ENCODE results near the gene KCNQ1.

KCNQ1 gene

DNA sequence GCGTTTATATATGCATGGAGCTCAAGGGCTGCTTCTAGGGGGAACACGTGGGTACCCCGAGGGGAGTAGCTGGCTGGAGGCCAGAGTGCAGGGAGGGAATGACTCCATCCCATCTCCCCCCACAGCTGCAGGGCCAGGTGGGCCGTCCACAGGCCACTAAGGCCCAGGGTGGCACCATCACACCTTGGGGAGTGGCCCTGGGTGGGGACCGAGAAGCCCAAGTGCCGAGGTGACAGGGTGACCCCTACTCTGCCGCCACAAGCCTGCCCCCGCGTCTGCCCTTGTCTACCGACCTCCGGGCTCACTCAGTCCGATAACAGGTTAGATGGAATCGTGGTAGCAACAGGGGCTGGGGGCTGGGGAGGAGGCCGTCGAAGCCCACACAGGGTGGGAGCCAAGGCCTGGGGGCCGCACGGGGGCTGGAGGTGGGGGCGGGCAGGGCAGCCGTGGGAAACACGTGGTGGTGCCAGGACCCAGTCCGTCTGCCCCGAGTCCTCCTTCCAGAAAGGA lies 129.3 kb downstream of the KCNQ1 start:
- no peak for DNase-seq

DNA sequence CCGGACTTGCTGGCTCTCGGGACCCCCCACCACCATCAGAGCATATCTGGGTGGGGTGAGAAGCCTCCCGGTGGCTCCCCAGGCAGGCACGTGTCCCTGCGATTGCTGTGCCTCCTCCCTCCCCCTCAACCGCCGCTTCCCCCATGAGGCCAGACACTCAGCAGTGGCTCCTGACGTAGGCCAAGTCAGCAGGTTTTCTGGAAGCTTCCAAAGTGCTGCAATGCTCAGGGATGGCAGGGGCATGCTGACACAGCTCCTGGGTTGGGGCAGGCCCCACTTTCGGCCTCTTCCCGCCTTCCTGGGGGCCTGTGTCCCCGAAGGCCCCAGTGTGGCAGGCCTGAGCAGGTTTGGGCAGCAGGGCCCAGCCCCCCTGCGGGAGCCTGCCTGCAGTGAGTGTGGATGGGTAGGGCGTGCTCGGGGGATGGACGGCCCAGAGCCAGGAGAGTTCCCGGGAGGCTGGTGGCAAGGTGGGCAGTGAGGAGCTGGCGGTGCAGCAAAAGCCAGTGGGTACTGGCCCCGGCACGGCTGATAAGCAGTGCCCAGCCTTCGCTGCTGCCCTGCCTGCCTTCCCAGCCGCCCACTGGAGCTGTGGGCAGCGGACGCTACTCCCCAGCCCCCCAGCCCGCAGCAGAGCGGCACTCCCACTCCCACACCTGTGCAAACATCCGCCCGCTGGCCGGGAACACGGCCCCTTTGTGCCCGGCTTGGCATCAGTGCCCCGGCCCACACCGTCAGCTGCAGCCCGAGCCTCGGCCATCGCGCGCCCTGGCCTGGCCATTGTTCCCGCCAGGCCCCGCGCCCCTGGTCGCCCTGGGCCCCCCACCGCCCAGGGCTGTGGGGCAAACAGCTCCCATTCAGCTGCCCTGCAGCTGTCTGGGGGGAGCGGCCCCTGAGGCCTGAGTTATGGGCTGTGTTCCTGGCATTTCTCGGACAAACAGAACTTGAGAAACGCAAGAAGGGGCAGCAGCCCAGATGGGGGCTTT lies 130.0 kb downstream of the KCNQ1 start:
- DNase-seq, result no peak

DNA sequence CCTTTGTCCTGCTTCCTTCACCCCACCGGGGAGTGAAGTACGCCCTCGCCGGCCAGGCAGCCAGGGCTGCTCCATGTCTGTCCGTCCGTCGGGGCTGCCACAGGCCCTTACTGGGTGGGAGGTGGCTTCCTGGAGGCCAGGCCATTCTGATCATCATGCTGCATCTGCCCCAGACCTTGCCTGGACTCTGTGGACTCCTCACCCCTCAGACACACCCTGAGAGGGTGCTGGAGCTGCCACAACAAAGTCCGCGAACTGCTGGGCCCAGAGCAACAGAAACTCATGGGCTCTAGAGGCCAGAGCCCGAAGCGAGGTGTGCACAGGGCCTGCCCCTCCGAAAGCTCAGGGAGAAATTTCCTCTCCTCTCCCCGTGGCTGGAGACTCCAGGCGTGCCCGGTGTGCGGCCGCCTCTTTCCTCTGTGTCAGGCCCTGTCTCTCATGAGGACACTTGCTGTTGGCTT lies 130.8 kb downstream of the KCNQ1 start:
- no peak for DNase-seq

DNA sequence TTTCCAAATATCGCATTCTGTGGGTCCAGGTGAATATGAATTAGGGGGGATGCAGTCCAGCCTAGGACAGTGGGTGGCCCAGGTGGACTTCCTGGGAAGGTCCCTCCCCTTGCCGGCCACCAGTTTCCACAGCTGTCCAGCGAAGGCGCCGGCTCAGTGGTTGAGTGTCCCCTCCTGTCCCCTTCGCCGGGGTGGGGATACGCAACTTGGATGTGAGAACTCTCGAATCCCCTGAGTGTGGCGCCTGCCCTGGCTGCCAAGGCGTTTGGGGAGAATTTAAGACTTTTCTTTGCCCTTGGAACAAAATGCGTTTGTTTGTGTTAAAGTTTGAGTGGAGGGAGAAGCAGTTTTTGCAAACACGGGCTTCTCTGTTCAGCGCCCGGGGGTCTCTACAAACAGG lies 131.3 kb downstream of the KCNQ1 start:
- no peak for DNase-seq

DNA sequence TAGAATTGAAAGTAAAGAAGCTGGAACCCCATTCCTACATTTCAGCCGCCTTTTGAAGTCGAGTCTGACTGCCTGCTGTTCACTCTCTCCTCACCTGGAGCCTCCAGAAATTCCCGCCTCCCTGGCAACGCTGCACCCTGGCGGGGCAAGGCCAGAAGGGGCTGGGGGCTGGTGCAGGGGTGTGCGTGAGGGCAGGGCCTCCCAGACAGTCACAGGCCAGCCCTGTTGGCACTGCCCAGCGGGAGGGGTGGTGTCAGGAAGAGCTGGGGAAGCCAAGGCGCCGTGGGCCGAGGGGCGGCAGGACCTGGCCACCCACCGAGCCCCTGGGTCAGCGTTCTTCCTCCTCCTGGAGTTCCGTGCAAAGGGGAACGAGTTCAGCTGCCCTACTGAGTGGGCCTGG lies 131.7 kb downstream of the KCNQ1 start:
- no peak for DNase-seq

DNA sequence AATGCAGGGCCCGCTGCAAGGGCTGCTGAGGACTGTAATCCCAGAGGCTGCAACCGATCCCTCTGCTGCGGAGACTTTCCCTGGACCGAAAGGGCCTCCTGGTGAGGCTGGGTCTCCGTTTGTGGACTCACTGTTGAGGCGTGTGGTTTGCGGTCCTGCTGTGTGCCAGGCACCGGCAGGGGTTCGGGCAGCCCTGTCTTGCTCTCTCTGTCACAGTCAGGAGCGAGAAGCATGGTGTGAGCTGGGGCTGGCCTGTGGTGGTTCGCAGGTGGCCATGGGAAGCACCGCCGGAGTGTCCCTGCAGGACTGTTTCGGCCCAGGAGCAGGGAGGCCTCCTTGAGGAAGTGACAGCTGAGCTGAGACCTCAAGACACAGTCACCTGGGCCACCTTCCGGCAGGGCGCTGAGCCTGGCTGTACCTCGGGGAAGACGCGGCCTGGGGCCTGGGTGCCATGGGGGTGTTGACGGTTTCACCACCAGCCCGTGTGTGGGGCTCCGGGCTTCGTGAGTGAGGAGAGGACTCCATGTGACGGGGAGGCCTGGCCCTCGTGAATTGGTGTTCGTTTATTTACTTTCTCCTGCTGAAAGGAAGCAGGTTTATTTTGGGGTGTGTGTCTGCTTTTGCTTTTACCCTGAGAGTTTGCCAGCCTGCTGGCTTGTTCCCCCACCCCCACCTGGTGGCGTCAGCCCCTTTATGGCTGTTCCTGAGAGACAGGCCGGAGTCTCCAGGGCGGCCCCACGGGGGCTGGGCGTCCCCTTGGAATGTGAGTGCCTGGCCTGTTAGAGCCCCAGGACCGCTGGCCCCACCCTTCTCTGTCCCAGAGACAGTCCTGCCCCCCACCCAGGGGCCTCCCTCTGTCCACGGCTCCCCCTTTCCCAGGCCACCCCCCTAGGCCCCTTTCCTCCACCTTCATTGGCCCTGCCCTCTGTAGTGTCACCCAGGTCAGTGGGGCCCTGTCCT lies 132.5 kb downstream of the KCNQ1 start:
- no peak for DNase-seq

DNA sequence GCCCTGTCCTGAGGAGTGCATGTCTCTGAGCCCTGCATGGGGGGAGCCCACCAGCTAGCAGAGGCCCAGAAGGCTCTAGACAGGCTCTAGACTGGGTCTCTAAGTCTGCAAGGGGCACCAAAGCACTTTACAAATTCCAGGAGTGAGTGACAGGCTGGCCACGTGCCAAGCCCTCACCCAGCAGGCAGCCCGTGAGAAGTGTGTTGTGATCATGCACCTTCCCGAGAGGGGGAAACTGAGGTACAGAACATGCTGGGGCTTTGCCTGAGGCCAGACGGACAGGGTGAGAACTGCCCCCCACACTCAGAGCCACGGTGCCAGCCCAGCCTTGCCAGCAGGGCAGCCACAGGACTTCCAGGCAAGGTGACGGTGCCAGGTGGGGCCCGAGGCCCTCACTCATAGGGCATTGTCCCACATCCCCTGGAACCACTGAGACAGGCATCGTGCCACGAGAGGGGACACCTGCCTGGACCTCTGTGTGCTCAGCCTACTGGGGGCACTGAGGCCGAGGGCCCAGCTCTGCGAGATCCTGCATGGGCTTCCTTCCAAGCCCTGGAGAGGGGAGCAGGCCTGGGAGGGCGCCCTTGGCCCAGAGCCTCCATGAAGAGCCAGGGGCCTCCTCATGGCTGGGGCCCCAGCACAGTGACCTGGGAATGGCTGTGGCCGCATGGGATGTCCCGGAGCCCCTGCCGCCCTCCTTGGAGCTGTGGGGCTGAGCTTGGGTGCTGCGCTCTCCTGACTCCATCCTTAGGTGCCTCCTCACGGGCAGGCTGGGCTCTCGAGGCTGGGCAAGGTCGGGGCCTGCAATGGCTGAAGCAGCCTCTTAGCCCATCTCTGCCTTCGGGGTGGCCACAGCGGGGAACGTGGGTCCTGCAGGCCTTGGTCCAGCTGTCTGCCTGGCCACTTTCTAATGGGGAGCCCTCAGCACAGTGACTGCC lies 133.5 kb downstream of the KCNQ1 start:
- DNase-seq, result no peak

DNA sequence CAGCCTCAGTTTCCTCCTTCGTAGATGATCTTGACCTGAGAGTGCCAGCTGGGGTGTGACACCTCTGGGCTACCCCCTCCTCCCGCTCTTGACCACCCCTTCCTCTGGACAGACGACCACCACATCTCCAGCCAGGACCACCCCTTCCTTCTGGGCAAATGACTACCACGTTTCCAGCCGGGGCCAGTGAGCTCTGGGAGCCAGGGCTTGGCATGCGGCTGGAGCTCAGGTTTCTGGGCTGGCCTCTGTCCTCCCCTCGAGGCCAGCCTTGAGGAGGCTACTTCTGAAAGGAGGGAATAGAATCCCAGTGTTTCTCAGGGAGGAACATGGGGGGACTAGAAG lies 134.1 kb downstream of the KCNQ1 start:
- DNase-seq, result no peak

DNA sequence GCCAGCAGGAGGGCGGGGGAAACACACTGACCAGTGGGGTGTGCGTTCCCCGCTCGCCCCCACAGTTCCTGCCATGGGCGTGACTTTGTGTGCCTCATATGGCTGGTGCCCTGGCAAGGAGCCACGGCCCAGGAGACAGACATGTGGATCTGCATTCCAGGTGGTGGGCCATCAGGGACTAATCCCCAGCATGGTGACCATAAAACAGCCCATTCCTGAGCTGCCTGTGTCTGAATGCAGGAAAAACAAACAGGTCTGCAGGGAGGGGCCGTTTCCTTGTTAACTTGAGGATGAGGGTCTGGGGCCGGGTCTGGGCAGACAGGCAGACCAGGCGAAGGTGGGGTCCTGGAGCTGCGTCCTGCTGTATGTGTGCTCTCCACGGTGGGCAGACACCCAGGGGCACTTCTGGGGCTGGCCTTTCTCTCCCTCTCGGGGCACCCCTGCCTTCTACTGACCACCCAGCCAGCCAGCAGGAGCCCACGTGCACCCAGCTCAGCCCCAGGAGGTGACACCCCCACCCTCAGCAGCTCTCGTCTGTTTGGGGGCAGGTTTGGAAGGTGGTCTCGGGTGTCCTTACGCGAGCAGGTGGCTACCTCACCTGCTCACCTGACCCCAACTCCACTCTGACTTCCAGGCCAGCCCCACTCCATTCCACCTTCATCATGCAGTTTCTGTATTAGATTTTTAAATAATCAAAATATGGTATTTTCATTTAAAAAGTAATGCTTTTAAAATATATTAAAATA lies 134.7 kb downstream of the KCNQ1 start:
- no peak for DNase-seq

DNA sequence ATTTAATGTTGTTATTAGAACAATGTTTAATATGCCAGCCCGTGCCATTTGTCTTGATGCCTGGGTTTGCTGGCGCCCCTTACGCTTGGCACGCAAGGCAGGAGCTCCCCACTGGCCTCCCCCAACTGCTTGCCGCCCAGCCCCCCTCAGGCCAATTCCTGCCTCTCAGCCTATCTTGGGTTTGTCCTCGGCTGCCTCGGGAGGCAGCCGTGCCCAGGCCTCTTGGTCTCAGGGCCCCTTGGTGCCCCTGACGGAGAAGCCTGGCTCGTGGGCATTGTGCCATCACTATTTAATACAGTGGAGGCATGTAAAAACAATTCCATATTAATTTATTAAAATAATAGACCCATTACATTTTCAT lies 135.2 kb downstream of the KCNQ1 start:
- DNase-seq, result no peak

DNA sequence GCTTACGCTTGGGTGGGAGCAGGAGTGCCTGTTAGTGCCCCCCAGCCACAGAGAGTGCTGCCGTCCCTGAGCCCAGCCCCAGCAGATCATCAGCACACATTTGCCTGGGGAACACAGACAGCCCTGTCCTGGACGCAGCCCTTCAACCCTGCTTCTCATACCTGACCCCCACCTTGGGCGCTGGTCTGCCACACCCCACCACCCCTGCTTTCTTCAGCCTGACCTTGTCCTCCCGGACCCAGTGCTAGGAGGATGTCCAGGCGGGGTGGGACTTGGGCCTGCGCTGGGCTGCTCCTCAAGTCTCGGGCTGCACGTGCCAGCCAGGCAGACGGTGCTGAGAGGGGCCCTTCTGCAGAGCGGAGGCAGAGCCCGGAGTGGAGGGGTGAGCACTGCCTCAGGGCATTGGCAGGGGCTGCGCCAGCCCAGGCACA lies 135.8 kb downstream of the KCNQ1 start:
- DNase-seq, result no peak

DNA sequence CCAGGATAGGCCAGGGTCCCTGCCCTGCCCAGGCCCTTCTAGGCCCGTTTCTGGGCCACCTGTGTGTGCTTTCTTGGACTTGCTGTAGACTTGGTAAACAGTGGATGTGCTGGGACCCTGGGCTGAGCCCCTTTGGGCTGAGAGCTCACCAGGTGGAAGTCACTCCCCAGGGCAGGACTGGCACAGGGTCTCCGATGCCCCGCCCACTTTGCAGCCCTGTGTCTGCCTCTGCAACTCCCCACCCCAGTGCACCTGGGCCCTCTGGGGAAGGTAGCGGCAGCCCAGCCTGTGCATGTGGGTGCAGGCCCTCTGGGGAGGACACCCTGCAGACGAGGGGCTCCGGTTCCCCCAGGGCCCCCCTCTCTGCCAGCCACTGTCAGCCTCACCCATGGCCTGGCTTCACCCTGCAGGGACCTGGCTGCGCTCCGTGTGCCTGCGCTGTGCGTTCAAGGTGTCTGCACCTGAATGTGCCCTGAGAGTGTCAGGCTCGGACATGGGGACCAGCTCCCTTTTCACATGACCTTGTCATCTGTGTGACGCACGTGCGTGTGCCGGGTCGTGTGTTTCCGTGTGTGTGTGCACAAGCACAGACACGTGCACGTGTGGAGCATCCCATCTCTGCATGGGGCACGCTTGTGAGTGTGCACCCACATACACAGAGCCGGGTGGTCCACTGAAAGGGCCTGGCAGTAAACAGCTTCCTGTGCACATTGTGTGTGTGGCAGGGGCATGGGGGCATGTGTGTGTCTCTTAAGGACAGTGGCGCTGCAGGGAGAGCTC lies 136.5 kb downstream of the KCNQ1 start:
- no peak for DNase-seq

DNA sequence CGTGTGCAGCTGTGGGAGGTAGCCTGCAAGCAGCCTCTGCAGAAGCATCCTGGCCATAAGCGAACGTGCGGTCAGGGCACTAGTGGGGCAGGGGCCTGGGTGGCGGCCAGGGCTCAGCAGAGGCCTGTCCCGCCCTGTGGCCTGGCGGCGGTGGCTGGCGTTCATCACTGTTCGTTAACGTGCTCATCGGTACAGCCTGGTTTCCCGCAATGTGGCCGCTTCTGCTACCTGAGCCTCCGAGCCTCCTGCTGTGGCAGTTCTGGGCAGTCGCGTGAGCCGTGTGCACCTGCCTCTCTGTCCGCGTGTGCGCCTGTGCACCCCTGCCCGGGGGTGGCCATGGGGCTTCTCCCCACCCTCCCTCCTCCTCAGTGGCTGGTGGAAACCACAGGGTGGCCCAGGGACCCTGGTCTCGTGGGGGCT lies 137.1 kb downstream of the KCNQ1 start:
- DNase-seq, result no peak

DNA sequence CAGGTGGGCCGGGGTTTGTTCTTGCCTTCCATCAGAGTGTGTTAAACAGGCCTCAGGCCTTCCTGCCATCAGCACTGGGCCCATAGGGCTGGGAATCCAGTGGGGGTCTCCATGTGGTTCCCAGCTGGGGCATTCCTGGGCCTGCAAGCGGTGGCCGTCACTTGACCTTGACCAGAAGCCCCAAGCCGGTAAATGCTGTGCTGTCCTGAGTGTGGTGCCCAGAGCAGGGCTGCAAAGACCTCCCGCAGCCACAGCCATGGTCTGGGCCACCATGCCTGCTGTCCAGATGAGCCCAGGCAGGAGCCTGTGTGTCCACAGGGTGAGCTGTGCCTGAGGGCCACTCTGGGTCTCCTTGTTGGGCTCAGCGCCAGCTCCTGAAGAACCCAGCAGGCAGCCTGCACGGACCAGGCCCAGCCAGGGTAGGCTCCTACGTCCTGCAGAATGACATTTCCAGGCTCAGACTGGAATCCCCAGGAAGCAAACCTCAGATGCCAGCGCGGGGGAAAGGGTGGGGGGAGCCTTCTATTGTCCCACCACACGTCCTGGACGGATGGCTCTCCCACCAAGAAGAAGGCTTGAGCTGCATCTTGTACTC lies 137.6 kb downstream of the KCNQ1 start:
- no peak for DNase-seq

DNA sequence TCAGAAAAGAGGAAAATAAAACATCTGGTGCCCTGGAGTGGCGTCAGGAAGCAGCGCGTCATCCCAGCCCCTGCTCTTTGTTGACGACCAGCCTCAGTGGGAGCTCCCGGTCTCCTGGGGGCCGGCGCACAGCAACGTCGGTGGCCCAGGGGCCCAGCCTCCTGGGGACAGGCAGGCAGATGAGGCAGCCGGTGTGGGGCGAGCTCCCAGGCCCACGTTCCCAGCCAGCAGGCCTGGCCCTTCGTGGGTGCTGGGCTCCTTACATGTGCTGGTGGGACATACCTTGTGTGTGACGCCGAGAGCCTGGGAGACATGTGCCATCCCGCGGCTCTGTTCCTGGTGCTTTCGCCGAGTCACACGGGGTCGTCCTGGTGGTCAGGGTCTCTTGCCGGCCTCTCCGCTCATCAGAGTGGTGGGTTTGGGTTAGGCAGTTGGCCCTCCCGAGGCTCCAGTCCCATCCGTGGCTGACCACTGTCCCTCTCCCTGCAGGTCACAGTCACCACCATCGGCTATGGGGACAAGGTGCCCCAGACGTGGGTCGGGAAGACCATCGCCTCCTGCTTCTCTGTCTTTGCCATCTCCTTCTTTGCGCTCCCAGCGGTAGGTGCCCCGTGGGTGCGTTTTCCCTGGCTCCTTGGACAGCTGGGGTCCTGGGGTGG lies 138.3 kb downstream of the KCNQ1 start:
- DNase-seq, result no peak

DNA sequence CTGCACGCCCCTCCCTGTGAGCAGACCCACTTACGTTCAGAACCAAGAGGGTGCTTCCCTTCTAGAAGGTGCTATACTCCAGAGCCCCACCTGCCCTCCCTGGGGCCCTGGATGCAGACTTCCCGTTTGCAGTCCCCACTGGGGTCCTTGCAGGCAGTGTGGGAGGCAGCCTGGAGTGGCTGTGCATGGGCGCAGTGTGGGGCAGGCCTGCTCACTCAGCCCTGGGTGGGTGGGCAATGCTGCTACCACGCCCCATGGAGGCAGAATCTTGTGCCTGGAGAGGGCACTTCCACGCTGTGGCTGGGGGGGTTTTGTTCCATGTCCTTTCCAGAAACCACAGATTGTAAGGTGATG lies 138.8 kb downstream of the KCNQ1 start:
- no peak for DNase-seq

DNA sequence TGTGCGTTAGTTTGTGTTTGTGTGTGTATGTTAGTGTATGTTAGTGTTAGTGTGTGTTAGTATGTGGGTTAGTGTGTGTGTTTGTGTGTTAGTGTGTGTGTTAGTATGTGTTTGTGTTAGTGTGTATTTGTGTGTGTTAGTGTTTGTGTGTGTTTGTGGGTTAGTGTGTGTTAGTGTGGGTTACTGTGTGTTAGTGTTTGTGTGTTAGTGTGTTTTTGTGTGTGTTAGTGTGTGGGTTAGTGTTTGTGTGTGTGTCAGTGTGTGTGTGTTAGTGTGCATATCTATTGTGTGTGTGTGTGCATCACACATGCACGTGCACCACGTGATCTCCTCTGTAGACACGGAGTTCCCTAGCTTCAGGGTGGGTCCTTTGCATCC lies 139.6 kb downstream of the KCNQ1 start:
- no peak for DNase-seq

DNA sequence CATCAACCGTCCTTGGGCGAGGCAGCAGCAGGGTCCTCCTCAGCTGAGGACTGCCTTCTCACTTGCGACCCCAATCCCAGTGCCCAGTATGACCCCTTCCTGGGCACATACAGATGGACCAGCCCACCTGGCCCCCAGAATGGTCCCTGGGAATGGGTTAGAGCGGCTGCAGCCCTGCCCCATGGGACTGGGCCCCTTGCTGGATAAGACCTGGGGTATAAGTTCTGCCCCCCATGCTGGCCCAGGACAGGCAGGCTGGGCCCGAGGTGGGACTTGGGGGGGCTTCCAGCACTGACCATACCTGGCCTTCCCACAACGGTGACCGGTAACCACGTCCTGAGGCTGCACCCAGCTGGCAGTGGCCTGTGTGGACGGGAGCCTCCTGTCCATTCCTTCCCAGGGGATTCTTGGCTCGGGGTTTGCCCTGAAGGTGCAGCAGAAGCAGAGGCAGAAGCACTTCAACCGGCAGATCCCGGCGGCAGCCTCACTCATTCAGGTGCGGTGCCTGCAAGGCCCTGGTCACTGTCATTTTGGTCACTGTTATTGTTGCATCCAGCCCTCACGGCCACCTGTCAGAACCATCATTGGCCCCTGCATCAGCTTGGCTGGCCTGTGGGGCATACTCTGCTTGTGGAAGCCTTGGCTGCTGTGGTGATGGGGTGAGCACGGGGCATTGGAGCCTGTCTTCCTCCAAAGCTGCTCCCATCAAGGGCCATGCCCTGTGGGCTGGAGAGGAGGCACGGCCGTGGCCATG lies 140.2 kb downstream of the KCNQ1 start:
- peak; percentile 4 for DNase-seq

DNA sequence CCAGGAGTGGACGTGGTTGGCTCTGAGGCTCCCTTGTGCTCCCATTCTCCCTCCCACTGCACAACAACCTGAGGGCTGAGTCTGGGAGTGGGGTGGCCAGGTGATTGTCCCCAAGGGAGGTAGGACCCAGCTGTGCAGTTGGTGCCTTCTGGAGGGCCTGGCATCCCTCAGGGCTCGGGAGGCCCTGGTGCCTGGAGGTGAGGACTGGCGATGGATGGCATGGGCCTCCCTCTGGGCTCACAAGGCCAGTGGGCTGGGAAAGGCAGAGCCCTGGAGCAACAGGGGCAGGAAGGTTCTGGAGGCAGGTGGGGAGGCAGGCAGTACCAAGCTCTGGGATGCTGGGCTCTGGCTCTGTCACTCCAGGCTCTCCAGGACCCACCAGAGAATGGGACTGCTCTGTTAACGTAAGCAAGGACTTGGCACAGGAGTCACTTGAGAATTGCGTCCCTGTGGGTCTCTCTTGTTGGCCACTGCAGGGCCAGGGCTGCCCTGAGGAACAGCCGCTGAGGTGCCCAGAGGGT lies 140.8 kb downstream of the KCNQ1 start:
- peak; percentile 7 for DNase-seq
